ENCODE data around the gene C12orf50. TPM values are rescaled to one million over a fixed set of nuclear protein-coding genes. Genes with fewer than 3 reads are reported as not detected.
"Not testable (repeated sequence)": the region's sequence is repeated elsewhere in the genome, so short reads cannot be mapped to it uniquely, and the experiment has no call there.

C12orf50 gene
- total and polyA plus RNA-seq, 9 of the 15 experiments (the other 6 are each of a cell fraction or from before 2014, with no cell fraction given), result 0.07 to 0.14 (median 0.11) TPM; not detected in 6

DNA sequence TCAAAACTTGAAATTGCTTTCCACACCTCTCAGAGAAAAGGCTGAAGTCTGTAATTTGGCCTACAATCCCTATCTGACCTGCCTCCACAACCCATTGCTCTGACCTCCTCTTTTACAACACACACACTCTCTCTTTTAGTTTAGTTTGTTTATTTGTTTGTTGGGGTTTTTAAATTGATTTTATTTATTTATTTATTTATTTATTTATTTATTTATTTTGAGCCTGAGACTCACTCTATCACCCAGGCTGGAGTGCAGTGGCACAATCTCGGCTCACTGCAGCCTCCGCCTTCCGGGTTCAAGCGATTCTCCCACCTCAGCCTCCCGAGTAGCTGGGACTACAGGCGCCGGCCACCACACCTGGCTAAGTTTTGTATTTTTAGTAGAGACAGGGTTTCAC, 75.2 kb downstream of the C12orf50 start:
- ATAC-seq; H3K4me3 ChIP-seq; intact Hi-C loops (cut with micrococcal nuclease); DNase-seq (ENCODE audit: extremely low read depth in 1 of 4, low spot score in 3 of 4); H3K27ac ChIP-seq (ENCODE audit: extremely low read depth, low read depth, low read length); H3K9ac ChIP-seq (ENCODE audit: insufficient read depth in 1 of 2, low read depth in 2 of 2, low read length in 2 of 2); BruUV-seq (replicated peaks); H3K27me3 ChIP-seq (ENCODE audit: control insufficient read depth in 2 of 2, insufficient read depth in 2 of 2, low read length in 2 of 2); in situ Hi-C loops (cut with MboI); FAIRE-seq; H3K9me1 ChIP-seq (ENCODE audit: control insufficient read depth, insufficient read depth, low read length); H3K9me3 ChIP-seq (replicated peaks; ENCODE audit: control insufficient read depth, insufficient read depth, low read depth, low read length); H2AFZ ChIP-seq (ENCODE audit: low read depth, low read length); H3K4me2 ChIP-seq (ENCODE audit: insufficient read depth, low read length); H4K20me1 ChIP-seq (replicated peaks; ENCODE audit: control insufficient read depth, insufficient read depth, low read length); H3K36me3 ChIP-seq (ENCODE audit: control insufficient read depth, insufficient read depth, low read length); CTCF ChIA-PET (ENCODE audit: low intra/inter-chr PET ratio); H3K79me2 ChIP-seq (ENCODE audit: control insufficient read depth, insufficient read depth, low read length); H3K4me1 ChIP-seq (replicated peaks in 1 of 2; ENCODE audit: control insufficient read depth in 2 of 2, insufficient read depth in 2 of 2, low read length in 2 of 2): not testable (repeated sequence)
- 3% methylated on average over 7 of the region's 7 CpGs for WGBS (ENCODE audit: insufficient coverage, low coverage, missing lambda C conversion rate)
- POLR2A ChIA-PET, result interaction anchor here (0.6 kb wide), 1 partner anchor 115 kb away, joined by 5 read pairs; no protein-coding TSS in a partner anchor

DNA sequence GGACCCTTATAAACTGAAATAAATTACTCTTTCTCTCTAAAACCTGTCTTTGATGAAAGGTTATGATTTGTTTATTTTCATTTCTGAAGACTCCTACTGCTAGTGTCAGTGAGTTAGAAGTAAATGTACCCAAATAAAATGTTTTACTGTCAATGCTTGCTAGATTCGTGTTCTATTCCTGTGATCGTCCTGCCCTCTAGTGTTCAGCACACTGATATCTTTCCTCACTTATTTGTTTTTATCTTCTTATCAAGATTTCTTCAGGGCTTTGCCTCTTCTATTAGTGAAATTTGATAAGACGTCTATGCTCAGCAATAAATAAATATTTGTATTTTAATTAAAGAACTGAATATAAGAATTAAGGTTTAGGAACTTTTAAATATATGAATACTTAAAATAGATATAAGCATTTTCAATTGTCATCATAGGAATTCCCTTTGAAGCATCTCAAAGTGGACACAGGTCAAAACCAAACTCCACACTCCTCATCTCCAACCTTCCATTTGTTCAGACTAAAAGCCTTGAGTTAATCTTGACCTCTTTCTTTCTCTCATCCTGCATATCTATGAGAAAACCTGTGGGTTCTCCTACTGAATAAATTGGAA, 75.8 kb downstream of the C12orf50 start:
- TF ChIP-seq, protein P1, sequence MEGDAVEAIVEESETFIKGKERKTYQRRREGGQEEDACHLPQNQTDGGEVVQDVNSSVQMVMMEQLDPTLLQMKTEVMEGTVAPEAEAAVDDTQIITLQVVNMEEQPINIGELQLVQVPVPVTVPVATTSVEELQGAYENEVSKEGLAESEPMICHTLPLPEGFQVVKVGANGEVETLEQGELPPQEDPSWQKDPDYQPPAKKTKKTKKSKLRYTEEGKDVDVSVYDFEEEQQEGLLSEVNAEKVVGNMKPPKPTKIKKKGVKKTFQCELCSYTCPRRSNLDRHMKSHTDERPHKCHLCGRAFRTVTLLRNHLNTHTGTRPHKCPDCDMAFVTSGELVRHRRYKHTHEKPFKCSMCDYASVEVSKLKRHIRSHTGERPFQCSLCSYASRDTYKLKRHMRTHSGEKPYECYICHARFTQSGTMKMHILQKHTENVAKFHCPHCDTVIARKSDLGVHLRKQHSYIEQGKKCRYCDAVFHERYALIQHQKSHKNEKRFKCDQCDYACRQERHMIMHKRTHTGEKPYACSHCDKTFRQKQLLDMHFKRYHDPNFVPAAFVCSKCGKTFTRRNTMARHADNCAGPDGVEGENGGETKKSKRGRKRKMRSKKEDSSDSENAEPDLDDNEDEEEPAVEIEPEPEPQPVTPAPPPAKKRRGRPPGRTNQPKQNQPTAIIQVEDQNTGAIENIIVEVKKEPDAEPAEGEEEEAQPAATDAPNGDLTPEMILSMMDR (IDR thresholded peaks at IDR 0.05 in 2 of 3, conservative IDR thresholded peaks at IDR 0.05 in 1 of 3; ENCODE audit: insufficient read depth in 2 of 3, low read depth in 1 of 3, low read length in 3 of 3), result peak in 1 of 3 experiments; percentile 25; a peak in 2 of 6 replicates
- TF ChIP-seq EGR1 (conservative IDR thresholded peaks at IDR 0.05) (no peak), RAD21 (CRISPR knock-in tag; conservative IDR thresholded peaks at IDR 0.05 in 1 of 2, IDR thresholded peaks at IDR 0.05 in 1 of 2) (peak; percentile 29 to 49; a peak in 3 of 4 replicates)
- Histone ChIP-seq H3K27ac (ENCODE audit: extremely low read depth, low read depth, low read length) (no peak overlapping the region), H2AFZ (ENCODE audit: low read depth, low read length) (no peak overlapping the region), H3K9ac (ENCODE audit: insufficient read depth in 1 of 2, low read depth in 2 of 2, low read length in 2 of 2) (no peak overlapping the region), H3K36me3 (ENCODE audit: control insufficient read depth, insufficient read depth, low read length) (no peaks in the 10 kb centered on the region), H3K4me3 (no peak overlapping the region), H3K9me1 (ENCODE audit: control insufficient read depth, insufficient read depth, low read length) (no peaks in the 10 kb centered on the region), H3K9me3 (replicated peaks; ENCODE audit: control insufficient read depth, insufficient read depth, low read depth, low read length) (no peaks in the 10 kb centered on the region), H3K4me2 (ENCODE audit: insufficient read depth, low read length) (no peak overlapping the region), H3K79me2 (ENCODE audit: control insufficient read depth, insufficient read depth, low read length) (no peaks in the 10 kb centered on the region), H3K4me1 (replicated peaks in 1 of 2; ENCODE audit: control insufficient read depth in 2 of 2, insufficient read depth in 2 of 2, low read length in 2 of 2) (no peaks in the 10 kb centered on the region), H4K20me1 (replicated peaks; ENCODE audit: control insufficient read depth, insufficient read depth, low read length) (no peaks in the 10 kb centered on the region), H3K27me3 (ENCODE audit: control insufficient read depth in 2 of 2, insufficient read depth in 2 of 2, low read length in 2 of 2) (no peaks in the 10 kb centered on the region)
- 3% methylated on average over 3 of the region's 3 CpGs for WGBS (ENCODE audit: insufficient coverage, low coverage, missing lambda C conversion rate)
- ATAC-seq (no peak), DNase-seq (ENCODE audit: extremely low read depth in 1 of 4, low spot score in 3 of 4) (peak in 1 of 4 experiments; percentile 3), FAIRE-seq (no peak)
- POLR2A ChIA-PET, result no interaction called here
- in situ Hi-C loops (cut with MboI) (no loop called here), intact Hi-C loops (cut with micrococcal nuclease) (no loop called here)
- no TSS peak for BruUV-seq (replicated peaks)
- CTCF ChIA-PET (ENCODE audit: low intra/inter-chr PET ratio), result no interaction called here
